Left ventricle myocardium inferior (tissue), 1 donor: Measurements from ENCODE around the gene RTRAF. TPM values are rescaled to one million over a fixed set of nuclear protein-coding genes. Genes with fewer than 3 reads are reported as not detected.

ENCODE experiments used
- DNase-seq: peaks from one replicate; pipeline ENCODE4 v3.0.0-alpha.2; 2020
- H3K27ac ChIP-seq: fragments of 200-600 bp; replicated peaks from 2 replicates; pipeline ENCODE4 v1.8.0; 2021
- H3K27me3 ChIP-seq: fragments of 200-600 bp; 2 replicates; pipeline ENCODE4 v1.8.0; 2021; ENCODE audit warnings: low read depth
- H3K36me3 ChIP-seq: fragments of 200-600 bp; 2 replicates; pipeline ENCODE4 v1.8.0; 2021
- H3K4me1 ChIP-seq: fragments of 200-600 bp; 2 replicates; pipeline ENCODE4 v1.8.0; 2021
- H3K4me3 ChIP-seq: fragments of 200-600 bp; 2 replicates; pipeline ENCODE4 v1.8.0; 2021; ENCODE audit warnings: mild to moderate bottlenecking, moderate library complexity
- H3K9me3 ChIP-seq: fragments of 200-600 bp; replicated peaks from 2 replicates; pipeline ENCODE4 v1.8.0; 2021
- intact Hi-C: fragments of 100-400 bp; cut with micrococcal nuclease; formaldehyde crosslinking; loops from one replicate; pipeline ENCODE4 v1.11.0; 2022
- total RNA-seq: library from RNA; stranded (reverse); fragmentation: NEBNext Ultra II Directional; extraction: Animal tissue kit (Norgen Biotek cat#: 25700); gene quantifications from one replicate; pipeline ENCODE4 v1.2.1, GENCODE V29; 2021
- TF ChIP-seq, protein P1 (sequence below): fragments of 200-600 bp; IDR thresholded peaks from 2 replicates; pipeline ENCODE4 v1.8.0; 2021; ENCODE audit warnings: antibody characterized with exemption, mild to moderate bottlenecking, borderline replicate concordance
- donor health status: DM: no; HTN: yes; CAD: no; lungs with severe emphysema.

RTRAF gene
- total RNA-seq, 1 donor from 2014 or later = 237 TPM

DNA sequence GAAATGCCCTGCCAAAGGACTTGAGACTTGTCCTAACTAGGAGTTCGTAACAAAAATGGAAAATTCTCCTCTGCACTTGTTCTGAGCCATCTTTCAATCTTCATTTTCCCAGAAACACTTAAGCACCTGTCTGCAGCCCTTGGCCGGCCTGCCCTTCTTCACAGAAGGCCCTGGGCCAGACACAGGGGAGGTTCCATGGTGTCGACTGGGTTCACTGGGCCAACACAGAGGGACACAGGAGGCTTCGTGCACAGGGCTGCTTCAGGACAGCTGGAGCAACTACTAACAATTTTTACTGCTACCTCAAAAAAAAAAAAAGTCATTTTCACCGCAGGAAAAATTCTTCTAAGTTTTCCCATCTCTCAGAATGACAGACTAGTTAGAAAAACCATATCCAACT is 59.9 kb downstream of the RTRAF start:
- Histone ChIP-seq H3K4me3 (no peak overlapping the region), H3K4me1 (peaks cover 99% of the 10 kb centered on the region), H3K27ac (peak overlapping the region; percentile 86), H3K36me3 (peaks cover 12% of the 10 kb centered on the region), H3K27me3 (no peaks in the 10 kb centered on the region), H3K9me3 (no peaks in the 10 kb centered on the region)
- intact Hi-C loops = no loop called here
- DNase-seq = no peak
- TF ChIP-seq, protein P1, sequence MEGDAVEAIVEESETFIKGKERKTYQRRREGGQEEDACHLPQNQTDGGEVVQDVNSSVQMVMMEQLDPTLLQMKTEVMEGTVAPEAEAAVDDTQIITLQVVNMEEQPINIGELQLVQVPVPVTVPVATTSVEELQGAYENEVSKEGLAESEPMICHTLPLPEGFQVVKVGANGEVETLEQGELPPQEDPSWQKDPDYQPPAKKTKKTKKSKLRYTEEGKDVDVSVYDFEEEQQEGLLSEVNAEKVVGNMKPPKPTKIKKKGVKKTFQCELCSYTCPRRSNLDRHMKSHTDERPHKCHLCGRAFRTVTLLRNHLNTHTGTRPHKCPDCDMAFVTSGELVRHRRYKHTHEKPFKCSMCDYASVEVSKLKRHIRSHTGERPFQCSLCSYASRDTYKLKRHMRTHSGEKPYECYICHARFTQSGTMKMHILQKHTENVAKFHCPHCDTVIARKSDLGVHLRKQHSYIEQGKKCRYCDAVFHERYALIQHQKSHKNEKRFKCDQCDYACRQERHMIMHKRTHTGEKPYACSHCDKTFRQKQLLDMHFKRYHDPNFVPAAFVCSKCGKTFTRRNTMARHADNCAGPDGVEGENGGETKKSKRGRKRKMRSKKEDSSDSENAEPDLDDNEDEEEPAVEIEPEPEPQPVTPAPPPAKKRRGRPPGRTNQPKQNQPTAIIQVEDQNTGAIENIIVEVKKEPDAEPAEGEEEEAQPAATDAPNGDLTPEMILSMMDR = no peak

DNA sequence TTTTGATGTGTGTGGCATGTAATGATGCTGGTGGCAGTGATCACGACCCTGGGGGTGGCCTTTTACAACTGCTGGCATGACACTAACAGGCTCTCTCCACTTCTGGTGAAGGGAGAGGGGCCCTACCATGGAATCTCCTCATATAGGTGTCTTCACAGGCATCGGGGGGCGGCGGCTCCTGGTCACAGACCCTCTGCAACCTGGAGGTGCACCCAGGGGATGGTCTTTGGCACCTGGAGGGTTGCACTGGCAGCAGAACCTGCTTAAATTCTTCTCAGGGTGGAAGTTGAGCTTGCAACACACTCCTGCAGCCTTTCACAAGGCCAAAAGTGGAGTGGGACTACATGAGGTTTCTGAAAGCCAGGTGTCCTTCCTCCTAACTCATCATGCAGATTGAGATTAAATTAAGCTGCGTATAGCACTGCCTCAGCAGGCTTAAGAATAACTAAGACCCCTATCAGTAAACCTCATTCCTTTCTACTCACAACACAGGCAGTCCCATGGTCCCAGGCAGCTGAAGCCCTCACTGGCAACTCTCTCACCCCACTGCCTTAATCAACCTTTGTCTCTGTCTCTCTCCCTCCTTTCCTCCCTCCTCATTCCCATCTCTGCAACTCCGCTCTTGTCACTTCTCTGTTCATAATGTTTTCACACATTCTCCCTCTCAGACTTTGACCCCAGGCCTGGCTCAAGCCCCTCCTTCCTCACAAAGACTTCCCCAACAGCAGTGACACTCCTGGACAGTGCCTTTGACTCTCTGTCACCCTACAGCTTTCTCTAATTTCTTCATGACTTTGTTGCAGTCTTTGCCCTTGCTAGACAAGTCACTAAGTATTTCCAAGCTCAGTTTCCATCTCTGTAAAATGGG is 60.6 kb downstream of the RTRAF start:
- peak overlapping the region; percentile 86 for H3K27ac ChIP-seq
- H3K27me3 ChIP-seq = no peaks in the 10 kb centered on the region
- TF ChIP-seq, protein P1 = no peak
- DNase-seq = no peak
- peaks cover 100% of the 10 kb centered on the region for H3K4me1 ChIP-seq
- no peak overlapping the region for H3K4me3 ChIP-seq
- intact Hi-C loops = no loop called here
- peaks cover 12% of the 10 kb centered on the region for H3K36me3 ChIP-seq
- no peaks in the 10 kb centered on the region for H3K9me3 ChIP-seq

DNA sequence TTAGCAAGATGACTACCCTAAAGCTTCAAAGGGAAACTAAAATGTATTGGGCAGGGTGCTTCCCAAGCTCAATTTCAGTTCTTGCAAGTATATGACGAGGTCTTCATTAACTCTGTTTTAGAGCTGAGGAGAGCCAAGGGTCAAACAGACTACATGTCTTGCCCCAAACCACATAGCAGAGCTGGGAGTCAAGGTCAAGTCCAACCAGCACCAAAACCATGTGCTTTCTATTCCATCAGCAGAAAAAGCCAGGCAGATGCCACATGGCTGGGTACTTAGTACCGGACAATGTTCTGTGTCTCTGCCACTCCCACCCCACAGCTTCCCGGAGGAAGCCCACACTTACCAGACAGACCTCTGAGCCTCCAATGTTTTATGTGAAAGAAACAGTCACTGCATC is 61.9 kb downstream of the RTRAF start:
- Histone ChIP-seq H3K4me3 (peak overlapping the region; percentile 40), H3K27ac (peak overlapping the region; percentile 86), H3K27me3 (no peaks in the 10 kb centered on the region), H3K36me3 (peaks cover 12% of the 10 kb centered on the region), H3K9me3 (no peaks in the 10 kb centered on the region), H3K4me1 (peaks cover 96% of the 10 kb centered on the region)
- intact Hi-C loops = no loop called here
- no peak for DNase-seq
- TF ChIP-seq, protein P1 = no peak

DNA sequence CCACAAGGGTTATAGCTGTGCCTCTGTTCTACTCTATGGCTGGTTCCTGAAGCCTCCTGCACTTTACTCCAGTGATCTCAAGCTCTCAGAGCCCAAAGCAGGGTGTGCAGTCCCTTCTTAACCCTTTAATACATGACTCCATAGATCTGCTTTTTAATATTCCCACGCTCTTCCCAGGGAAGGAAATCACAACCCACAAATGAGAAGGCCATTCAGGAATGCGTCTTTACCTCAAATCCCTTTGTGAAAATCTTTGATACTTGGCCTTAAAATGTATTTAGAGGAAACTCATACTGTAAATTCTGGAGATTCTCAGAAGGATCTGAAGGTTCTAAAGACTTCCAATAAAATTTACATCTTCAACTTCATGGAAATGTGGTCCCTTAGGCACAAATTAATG is 62.5 kb downstream of the RTRAF start:
- intact Hi-C loops = no loop called here
- TF ChIP-seq, protein P1 = no peak
- no peaks in the 10 kb centered on the region for H3K27me3 ChIP-seq
- peak overlapping the region; percentile 40 for H3K4me3 ChIP-seq
- H3K27ac ChIP-seq = peak overlapping the region; percentile 86
- no peaks in the 10 kb centered on the region for H3K9me3 ChIP-seq
- no peak for DNase-seq
- H3K36me3 ChIP-seq = peaks cover 15% of the 10 kb centered on the region
- H3K4me1 ChIP-seq = peaks cover 89% of the 10 kb centered on the region

DNA sequence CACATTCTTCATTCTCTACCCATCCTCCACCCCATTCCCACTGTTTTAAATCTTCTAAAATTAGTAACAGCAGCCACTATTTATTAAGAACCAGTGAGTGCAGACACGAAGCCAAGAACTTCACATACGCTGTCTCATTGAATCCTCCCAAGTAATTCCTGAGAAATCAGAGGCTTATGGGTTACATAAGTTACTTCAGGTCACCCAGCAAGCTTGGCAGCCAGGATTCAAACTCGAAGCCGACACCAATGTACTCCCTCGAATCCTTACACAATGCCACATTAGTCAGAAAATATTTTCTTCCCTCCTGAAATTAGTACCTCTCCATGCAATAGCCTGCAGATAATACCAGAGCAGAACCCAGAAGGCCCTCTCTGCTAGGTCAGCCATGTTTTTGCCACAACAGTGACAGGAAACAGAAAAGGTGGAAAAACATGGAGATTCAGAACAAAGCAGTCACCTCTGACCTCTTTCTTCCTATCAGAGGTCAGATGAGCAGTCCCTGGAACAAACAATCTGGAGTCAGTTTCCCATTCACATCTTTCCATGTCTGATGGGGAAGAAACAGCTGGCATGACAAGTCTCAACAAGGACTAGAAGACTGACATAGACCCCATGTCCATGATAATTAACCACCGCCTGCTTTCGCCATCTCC is 63.1 kb downstream of the RTRAF start:
- H3K4me1 ChIP-seq = peaks cover 84% of the 10 kb centered on the region
- no peaks in the 10 kb centered on the region for H3K9me3 ChIP-seq
- H3K36me3 ChIP-seq = peaks cover 20% of the 10 kb centered on the region
- DNase-seq = no peak
- peak overlapping the region; percentile 40 for H3K4me3 ChIP-seq
- peak overlapping the region; percentile 86 for H3K27ac ChIP-seq
- intact Hi-C loops = no loop called here
- H3K27me3 ChIP-seq = no peaks in the 10 kb centered on the region
- TF ChIP-seq, protein P1 = no peak
